Inflammatory macrophage treated with lipopolysaccharide for 4 hours (primary cell): Measurements from ENCODE around the gene PRXL2A.

Source experiments
- DNase-seq: peaks from one replicate; pipeline ENCODE4 v3.0.0-alpha.2; 2020

PRXL2A gene

DNA sequence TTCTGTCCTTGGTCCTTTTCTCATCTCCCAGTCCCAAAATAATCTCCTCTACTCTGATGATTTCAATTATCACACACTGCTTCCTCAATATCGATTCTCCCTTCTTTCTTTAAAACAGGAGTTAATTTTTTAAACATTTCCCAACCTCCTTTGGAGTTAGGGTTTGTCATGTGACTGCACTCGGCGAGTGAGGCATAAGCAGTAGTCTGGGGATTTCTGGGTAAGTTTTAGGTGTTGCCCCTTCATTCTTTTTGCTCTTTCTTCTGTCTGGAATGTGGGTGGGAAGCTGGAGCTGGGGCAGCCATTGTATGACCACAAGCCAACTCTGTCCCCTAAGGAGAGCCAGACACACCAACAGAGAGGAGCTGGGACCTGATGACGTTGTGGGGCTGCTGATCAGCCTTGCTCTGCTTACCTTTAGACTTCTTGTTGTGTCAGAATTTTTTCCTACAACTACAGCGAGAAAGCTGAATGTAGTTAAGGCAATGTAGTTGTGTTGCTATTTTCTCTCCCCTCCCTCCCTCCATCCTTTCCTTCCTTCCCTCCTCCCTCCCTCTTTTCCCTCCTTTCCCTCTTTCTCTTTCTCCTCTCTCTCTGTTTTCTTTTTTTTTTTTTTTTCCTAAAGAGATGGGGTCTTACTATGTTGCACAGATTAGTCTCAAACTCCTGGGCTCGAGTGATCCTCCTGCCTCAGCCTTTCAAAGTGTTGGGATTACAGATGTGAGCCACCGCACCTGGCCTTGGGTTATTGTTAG lies 39.3 kb downstream of the PRXL2A start:
- DNase-seq, result peak; percentile 52

- DNase-seq, result peak; percentile 55
Observed at GRCh38 chr10:80448209-80448942, 40.0 kb downstream of the PRXL2A start.

- no peak for DNase-seq
Observed at GRCh38 chr10:80449520-80449919, 41.2 kb downstream of the PRXL2A start.

DNA sequence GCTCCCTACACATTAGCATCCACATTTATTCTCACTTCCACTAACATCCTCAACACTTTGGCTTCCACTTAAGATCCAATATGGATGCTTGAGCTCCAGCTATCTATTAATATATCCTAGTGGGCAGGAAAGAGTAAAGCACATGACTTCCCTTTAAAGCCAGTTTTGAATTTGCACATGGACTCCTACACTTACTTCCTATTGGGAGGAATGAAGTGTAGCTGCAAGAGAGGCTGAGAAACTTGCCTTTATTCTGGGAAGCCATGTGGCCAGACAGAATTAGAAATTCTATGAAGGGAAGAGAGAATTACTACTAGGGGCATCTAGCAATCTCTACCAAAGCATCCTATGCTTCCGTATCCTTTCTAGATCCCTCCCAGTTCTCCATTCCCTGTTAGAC lies 42.8 kb downstream of the PRXL2A start:
- DNase-seq, result peak; percentile 72

GRCh38 chr10:80452069-80452468 lies 43.7 kb downstream of the PRXL2A start:
- no peak for DNase-seq

GRCh38 chr10:80452640-80453039 lies 44.3 kb downstream of the PRXL2A start:
- DNase-seq, result no peak

DNA sequence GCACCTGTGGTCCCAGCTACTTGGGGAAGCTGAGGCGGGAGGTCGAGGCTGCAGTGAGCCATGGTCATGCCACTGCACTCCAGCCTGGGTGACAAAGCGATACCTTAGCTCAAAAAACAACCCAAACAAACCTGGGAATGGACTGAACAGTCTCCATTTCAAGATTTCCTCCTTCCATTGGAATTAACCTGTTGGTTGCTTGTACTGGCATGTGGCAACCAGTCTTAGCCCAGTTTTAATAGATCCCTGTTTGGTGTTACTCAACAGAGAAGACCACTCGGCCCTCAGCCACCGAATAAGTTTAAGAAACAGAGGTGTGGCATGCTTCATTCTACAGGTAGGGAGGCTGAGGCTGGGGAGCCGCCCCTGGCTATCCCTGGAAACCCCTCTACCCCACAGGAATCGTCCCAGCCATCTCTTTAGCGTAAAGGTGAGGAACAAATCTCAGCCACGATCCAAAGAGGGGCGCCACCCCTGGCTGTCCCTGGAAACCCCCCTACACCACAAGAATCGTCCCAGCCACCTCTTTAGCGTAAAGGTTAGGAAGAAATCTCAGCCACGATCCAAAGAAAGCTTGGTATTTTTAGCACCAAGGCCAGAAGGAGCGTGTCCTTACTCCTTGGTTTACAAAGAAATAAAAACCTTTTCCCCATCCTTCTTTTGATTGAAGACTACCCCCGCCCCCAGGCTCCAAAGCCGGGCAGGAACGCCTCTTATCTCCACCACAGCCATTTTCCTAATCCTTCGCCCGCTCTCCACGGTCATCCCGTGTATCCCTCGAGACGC lies 44.9 kb downstream of the PRXL2A start:
- no peak for DNase-seq

GRCh38 chr10:80453842-80454512 lies 45.6 kb downstream of the PRXL2A start, which contains the start of gene TSPAN14:
Gene TSPAN14, plus strand, starts transcription at chr10:80454310. Its CDS starts 34,924 bp downstream, at chr10:80489234.
- peak; percentile 87 for DNase-seq

DNA sequence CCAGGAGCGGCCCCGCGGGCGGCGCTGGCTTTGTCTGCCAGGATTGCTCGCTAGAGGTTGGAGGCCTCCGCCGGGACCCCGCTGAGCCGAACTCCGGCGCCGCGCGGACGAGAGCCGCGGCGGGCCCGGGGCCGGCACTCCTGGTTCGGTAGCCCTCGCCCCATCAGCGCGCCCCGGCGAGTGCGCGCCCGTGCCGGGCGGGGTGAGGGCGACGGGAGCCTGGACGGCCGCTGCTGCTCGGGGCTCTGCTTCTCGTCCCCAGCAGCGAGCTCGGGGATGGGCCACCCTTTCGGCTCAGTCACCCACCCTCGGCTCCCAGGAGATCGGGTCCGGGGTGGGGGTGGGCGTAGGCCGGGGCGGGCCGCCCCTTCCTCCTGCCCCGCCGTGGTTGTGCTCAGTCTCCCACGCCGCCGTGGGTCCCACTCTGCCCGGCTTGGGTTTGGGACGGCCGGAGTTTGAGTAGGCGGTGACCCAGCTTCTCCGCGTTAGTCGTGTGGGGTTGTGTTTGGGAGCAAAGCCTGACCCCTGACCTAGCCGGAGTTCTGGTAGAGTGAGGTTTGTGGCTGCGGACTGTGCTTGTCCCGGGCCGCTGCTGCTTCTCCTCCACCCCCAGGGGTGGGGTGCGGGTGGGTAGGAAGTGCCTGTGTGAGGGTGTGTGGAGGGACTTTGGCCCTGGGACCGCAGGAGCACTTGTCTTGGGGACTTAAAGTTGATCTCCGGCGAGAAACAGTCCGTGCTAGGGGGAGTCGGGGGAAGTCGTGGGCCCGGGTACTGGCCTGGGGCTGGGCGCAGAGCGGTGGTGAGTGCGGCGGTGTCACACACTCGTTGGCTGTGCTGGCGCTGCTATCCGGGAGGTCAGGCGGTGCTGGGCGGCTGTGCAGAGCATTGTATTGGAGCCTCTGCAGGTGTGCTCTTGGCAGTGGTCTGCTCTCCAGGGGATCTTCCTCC lies 46.4 kb downstream of the PRXL2A start:
- peak; percentile 45 for DNase-seq

DNA sequence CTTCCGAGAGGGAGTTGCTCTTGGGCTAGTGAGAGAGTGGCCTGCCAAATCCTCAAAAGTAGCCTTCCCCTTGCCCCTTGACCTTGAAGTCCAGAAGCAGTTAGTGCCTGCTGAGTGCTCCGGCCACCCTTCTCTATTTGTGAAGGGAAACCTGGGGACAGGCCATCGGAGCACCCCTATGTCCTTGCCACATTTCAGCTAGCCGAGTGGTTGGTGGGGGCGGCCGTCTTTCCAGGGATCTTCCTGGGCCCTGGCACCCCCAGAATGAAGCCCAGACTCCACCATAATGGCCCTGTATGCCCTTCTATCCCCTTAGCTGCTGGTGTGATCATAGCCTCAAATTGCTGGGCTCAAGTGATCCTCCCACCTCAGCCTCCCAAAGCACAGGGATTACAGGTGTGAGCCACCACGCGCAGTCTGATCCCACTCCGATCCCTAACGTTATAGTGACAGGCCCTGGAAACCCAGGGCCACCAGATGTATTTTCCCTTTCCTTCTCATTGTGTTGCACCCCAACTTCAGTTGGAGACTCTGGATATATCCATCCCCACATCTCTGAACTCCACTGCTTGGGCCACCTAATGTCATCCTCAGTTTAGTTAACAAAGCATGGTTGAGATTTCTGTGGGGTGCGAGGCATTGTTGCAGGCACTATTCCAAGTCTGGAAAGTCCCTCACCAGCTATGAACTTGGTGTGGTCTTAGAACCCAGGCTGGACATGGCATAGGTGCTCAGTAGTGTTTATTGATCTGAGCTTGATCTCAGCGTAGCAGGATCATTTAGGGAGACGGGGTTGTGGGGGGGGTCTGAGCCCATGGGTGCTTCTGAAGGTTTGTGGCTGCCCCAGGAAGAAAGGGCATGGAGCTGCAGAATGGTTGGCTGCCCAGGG lies 47.4 kb downstream of the PRXL2A start:
- no peak for DNase-seq

- no peak for DNase-seq
Observed at GRCh38 chr10:80457554-80458262, 49.4 kb downstream of the PRXL2A start.

- no peak for DNase-seq
Observed at GRCh38 chr10:80458263-80458625, 49.9 kb downstream of the PRXL2A start.

DNA sequence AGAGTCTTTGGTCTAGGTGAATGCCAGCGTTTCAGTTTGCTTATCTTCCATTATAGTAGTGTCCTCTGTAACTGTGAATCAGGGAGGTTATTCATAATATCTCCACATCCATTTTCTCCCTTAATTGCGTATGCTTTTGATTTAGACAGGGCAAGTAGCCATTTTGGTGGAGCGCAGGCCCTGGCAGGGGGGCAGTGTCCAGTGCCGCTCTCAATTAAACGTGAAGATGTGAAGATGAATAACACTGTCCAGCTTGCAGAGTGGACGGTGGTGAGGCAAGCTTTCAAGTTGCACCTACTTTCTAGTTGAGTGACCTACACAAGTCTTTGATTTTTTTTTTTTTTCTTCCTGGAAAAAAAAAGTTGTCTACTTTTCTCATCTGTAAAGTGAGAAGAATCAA lies 50.3 kb downstream of the PRXL2A start:
- no peak for DNase-seq

- DNase-seq, result peak; percentile 86
Observed at GRCh38 chr10:80459047-80459865, 50.9 kb downstream of the PRXL2A start.

DNA sequence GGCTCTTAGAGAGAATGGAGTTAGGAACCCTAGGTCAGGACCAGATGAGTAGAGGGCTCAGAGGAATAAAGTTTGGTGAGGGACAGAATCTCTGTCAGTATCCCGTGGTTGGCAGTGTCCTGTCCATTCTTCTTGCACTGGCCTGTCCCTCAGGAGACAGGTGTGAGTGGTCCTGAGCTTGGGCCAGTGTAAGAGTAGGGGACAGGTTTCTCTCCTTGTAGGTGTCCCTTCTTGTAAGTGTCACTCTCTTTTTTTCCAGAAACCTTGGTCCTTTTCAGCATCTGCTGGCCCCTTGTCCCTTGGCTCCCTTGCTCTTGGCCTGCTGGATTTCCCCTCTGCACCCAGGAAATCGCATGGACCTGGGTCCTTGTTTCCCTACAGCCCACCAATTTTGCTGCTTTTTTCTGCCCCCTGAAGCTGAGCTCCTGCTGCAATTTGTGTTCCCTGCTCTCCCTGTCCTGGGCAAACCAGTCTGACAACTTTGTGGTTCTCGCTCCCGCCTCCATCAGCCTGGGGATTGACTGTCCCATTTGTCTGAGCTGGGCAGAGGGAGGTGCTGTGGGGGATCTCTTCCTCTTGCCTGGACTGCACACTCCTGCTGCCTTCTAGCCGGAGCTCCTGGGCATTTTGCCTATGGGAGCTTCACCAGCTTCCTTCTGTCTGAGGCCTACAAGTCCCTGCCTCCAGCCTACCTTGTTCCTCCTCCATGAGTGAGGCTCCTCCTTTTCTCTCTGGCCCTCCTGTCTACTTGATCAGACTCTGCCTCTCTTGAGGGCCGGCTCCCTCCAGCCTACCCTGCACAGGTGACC lies 52.3 kb downstream of the PRXL2A start:
- DNase-seq, result peak; percentile 45

DNA sequence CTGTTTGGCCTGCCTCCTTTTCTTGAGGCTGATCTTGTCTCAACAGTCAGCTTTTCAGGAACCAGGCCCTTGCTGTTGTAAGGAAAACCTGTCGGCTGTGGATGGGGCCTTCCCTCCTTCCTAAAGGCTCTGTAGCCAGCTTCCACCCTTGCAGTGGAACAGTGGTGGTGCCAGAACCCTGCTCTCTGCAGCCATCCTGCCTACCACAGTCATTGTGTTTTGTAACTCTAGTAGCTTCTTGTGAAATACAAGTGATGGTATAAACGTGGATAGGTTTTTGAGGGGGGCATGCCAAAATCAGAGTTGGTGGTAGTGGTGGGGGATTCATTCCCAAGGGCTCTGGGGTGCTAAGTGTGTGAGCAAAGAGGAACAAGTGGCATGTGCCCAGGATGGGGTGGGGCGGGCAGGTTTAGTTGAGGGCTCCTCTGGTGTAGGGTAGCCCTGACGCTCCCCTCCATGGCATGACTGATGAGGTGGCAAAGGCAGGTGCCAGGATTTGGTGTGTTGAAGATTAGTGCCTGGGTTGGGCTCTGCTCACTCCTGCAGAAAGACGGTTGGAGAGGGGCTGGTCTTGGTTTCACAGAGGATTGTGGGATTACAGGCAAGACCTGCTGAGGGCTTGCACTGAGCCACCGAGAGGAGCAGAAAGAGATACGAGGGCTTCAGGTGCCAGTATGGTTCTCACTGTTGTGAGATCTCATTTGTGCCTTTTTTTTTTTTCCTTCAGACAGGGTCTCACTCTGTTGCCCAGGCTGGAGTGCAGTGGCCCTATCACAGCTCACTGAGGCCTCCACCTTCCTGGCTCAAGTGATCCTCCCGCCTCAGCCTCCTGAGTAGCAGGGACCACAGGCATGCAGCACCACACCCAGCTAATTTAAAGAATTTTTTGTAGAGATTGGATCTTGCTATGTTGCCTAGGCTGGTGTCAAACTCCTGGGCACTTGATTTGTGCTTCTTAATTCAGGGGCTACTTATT lies 53.1 kb downstream of the PRXL2A start:
- DNase-seq, result peak; percentile 57
